G401 (cell line): ENCODE measurements around the gene SNAP47. TPM values are rescaled to one million over a fixed set of nuclear protein-coding genes. Genes with fewer than 3 reads are reported as not detected.

Source experiments
- DNase-seq: peaks from one replicate; pipeline ENCODE4 v3.0.0-alpha.2; 2015; ENCODE audit warnings: low spot score
- in situ Hi-C: cut with HindIII; loops from 2 replicates; pipeline ENCODE4 v1.10.0; 2016; ENCODE audit warnings: low sequenced_read_pairs, mixed read lengths
- total RNA-seq: library from RNA; depleted of rRNA; stranded (reverse); fragments of >200 nt; shearing (Covaris generic); gene quantifications from 2 replicates; pipeline ENCODE4 v1.2.3, GENCODE V29; 2014; rRNA removed

Gene SNAP47
- total RNA-seq, 1 experiment from 2014 or later: 72.9 TPM

DNA sequence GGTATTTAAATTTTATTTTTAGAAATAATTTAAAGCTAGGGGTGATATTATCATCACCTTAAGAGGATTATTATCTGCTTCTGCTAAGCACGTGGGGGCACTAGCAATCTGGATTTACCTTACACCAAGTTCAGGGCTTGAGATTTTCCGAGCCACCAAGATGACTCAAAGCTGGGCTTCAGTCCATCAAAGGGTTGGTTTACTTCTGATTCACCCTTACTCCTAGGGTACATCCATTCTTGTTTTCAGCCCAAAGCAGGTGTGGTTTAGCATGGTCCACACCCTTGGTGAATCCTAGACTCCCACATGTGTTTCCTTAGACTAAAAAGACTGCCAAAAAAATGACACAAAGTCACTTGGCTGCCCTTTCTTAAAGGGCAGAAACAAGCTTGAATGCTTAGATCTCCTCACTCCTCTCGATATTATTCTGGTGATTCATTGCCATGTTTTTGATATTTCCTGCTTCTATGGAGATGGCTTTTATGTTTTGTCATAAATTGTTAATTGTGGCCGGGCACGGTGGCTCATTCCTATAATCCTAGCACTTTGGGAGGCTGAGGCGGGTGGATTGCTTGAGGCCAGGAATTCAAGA, 70.5 kb downstream of the SNAP47 start:
- no peak for DNase-seq
- in situ Hi-C loops: no loop called here

DNA sequence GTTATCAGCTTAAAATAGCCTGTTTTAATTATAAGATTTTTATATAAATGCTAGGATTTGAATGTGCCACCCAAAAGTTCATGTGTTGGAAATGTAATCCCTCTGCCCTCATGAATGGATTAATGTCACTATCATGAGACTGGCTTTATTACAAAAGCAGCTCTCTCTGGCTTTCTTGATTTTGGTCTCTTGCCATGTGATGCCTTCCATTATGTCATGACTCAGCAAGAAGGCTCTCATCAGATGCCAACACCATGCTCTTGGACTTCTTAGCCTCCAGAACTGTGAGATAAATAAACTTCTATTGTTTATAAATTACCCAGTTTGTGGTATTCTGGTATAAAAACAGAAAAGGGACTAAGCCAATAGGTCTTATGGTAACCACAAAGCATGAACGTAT, 73.3 kb downstream of the SNAP47 start:
- in situ Hi-C loops: no loop called here
- no peak for DNase-seq

DNA sequence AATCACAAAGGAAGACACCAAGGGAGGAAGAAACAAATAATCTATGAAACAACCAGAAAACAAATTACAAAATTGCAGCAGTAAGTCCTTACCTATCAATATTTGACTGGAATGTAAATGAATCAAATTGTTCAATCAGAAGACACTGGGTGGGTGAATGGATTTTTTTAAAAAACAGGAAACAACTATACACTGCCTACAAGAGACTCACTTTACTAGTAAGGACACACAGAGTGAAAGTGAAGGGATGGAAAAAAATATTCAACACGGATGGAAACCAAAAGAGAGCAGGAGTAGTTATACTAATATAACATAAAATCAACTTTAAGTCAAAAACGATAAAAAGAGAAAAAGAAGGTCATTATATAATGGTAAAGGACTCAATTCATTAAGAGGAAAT, 73.8 kb downstream of the SNAP47 start:
- in situ Hi-C loops: no loop called here

DNA sequence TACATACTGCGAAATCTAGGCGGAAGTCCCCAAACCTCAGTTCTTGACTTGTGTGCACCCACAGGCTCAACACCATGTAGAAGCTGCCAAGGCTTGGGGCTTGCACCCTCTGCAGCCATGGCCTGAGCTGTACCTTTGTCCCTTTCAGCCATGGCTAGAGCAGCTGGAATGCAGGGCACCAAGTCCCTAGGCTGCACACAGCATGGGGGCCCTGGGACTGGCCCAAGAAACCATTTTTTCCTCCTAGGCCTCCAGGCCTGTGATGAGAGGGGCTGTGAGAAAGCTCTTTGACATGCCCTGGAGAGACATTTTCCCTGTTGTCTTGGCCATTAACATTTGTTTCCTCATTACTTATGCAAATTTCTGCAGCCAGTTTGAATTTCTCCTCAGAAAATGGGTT, 78.7 kb downstream of the SNAP47 start:
- in situ Hi-C loops: no loop called here
- DNase-seq: no peak

More for the DNA sequence above, 73.8 kb downstream of the SNAP47 start:
- DNase-seq: no peak

DNA sequence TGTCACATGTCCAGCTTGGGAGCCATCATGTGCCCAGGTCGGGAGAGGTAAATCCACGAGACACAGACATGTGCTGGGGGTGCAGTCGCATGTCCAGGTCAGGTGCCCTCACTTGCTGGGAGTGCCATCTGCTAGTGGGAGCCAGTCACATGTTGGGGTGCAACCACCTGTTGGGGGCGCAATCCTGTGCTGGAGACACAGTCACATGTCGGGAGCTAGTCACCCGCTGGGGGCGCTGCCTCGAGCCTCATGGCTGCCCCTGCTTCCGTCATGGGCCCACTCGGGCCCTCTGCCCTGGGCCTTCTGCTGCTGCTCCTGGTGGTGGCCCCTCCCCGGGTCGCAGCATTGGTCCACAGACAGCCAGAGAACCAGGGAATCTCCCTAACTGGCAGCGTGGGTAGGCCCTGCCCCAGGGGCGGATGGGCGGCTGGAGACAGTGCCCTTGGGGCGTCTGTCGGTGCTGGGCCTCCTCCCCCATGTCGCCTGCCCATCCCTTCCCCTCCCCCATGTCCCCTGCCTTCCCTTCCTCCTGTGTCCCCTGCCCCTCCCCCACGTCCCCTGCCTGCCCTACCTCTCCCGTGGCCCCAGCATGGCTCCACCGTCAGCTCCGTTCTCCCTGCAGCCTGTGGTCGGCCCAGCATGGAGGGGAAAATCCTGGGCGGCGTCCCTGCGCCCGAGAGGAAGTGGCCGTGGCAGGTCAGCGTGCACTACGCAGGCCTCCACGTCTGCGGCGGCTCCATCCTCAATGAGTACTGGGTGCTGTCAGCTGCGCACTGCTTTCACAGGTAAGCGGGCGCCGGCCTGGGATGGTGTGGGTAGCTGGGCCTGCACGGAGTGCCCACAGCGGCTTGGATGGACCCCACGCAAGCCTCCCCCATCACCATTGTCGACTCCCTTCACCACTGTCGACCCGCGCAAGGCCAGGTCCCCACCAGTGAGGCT, 80.5 kb downstream of the SNAP47 start, which contains the start of gene PRSS38:
TSS of gene PRSS38 (plus strand) at position 208 of the 942 bp plus-strand sequence. CDS start at position 250, 42 bp downstream.
- in situ Hi-C loops: no loop called here
- DNase-seq: no peak

DNA sequence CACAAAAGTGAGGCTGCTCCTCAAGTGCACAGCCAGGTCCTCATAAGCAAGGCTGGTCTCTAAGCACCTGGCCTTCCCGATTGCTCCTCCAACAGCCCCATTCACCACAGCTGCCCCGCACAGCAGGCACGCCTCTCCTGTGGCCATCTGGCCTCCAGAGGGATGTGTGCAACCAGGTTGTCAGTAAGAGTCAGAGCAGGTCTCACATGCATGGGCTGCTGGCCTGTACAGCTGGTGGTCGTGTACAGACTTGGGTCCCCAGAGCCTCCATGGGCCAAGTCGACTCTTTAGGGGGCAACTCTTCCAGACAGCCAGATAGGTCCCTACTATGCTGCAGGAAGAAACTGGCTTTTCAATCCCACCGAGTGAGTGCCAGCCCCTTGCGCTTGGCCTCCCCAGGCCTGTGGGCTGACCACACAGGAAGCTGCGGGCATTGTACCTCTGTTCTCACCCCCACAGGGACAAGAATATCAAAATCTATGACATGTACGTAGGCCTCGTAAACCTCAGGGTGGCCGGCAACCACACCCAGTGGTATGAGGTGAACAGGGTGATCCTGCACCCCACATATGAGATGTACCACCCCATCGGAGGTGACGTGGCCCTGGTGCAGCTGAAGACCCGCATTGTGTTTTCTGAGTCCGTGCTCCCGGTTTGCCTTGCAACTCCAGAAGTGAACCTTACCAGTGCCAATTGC, 81.7 kb downstream of the SNAP47 start:
- in situ Hi-C loops: no loop called here
- no peak for DNase-seq

DNA sequence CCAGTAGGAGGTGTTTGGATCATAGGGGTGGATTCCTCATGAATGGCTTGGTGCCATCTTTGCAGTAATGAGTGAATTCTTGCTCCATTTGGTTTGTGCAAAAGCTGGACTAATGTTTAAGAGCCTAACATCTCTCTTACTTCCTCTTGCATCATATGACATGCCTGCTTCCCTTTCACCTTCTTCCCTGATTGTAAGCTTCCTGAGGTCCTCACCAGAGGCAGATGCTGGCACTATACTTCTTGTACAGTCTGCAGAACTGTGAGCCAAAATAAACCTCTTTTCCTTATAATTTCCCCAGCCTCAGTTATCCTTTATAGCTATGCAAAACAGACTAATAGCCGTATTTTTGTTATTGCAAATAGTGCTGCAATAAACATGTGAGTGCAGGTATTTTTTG, 88.3 kb downstream of the SNAP47 start:
- no peak for DNase-seq
- in situ Hi-C loops: no loop called here

DNA sequence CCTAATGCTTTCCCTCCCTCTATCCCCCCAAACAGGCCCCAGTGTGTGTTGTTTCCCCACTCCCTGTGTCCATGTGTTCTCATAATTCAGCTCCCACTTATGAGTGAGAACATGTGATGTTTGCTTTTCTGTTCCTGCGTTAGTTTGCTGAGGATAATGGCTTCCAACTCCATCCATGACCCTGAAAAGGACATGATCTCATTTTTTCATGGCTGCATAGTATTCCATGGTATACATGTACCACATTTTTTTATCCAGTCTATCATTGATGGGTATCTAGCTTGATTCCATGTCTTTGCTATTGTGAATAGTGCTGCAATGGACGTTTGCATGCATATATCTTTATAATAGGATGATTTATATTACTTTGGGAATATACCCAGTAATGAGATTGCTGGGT, 89.0 kb downstream of the SNAP47 start:
- DNase-seq: no peak
- in situ Hi-C loops: no loop called here

DNA sequence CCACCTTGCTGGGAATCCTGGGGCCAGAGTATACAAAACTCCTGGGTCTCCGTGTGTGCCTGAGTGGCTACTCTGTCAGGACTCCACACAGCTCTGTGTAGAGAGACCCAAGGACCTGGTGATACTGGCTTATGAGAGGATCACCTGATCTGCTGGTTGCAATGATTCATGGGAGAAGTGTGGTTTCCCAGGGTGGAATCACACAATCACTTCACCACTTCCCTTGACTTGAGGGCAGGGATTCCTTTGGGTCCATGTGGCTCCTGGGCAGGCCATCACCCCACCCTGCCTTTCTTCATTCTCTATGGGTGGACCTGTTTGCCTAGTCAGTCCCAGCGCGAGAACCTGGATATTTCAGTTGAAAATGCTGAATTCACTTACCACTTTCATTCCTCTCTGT, 93.6 kb downstream of the SNAP47 start:
- in situ Hi-C loops: no loop called here
- DNase-seq: no peak

Other genes with a start within 250 kb of the SNAP47 start
- gene ZNF678, start 171.9 kb upstream of the SNAP47 start, total RNA-seq: 8.6 and 19.3 TPM in 2 replicates
- 38.3 and 38.7 TPM in 2 replicates for gene JMJD4, start 133 bp upstream of the SNAP47 start, total RNA-seq
- not detected in 2 replicates for gene PRSS38, start 80.2 kb downstream of the SNAP47 start, total RNA-seq
- 1.2 and 2.7 TPM in 2 replicates for gene WNT9A, start 212.5 kb downstream of the SNAP47 start, total RNA-seq